HG03064 (cell line): ENCODE data around the gene ZNF652.
A peak's percentile ranks its signal among the peaks of the same experiment; 100 is the strongest.
"Not testable (repeated sequence)": the region's sequence is repeated elsewhere in the genome, so short reads cannot be mapped to it uniquely, and the experiment has no call there.

Source experiments
- ATAC-seq: cut with Tn5 transposase; IDR thresholded peaks from one replicate; pipeline ENCODE4 v1.9.1; 2021; ENCODE audit warnings: low read depth; ENCODE audit not compliant: unreplicated experiment

Gene ZNF652

GRCh38 chr17:49361902-49362722, at the start of gene ZNF652:
Gene ZNF652, minus strand, starts transcription at chr17:49362250. Its CDS starts 44,525 bp downstream, at chr17:49317725.
- ATAC-seq, result peak; percentile 47

DNA sequence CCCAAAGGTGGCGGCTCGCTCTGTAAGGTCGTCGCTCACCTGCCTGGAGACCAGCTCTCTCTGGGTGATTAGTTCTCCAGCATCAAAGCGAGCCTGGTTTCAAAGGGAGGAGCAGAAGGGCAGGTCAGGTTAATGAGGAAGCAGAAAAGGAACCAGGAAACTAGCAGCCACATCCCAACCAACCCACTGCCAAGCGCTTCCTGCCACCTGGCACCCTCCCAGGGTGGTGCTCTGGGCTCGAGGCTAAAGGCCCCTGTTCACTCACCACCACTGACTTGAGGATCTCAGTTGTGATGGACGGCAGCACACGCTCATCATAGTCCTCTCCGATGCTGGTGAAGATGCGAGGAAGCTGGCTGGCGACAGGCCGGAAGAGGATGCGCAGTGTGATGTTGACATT, 47.0 kb upstream of the ZNF652 start:
- ATAC-seq, result no peak

GRCh38 chr17:49407981-49408501, 46.0 kb upstream of the ZNF652 start:
- no peak for ATAC-seq

GRCh38 chr17:49407086-49407485, 45.0 kb upstream of the ZNF652 start:
- no peak for ATAC-seq

- no peak for ATAC-seq
These were observed 44.5 kb upstream of the ZNF652 start for GRCh38 chr17:49406421-49407061.

- ATAC-seq, result no peak
These were observed 42.9 kb upstream of the ZNF652 start for GRCh38 chr17:49404906-49405305.

DNA sequence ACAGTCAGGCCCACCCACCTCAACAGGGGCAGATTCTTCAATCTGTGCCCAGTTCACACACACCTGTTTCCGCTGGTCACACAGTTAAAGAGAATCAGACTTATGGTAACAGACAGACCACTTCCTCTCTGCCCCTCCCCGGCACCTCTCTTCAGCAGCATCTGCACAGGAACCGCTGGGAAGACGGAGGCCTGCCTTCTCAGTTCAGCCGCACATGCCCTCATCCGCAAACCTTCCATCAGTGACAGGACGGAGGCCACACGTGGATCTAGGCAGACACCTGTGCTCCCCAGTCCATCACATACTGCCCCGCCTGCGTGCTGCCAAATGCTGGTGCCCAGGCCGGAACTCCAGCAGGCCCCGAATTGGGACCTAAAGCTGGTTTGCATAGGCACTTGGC, 42.3 kb upstream of the ZNF652 start:
- no peak for ATAC-seq

DNA sequence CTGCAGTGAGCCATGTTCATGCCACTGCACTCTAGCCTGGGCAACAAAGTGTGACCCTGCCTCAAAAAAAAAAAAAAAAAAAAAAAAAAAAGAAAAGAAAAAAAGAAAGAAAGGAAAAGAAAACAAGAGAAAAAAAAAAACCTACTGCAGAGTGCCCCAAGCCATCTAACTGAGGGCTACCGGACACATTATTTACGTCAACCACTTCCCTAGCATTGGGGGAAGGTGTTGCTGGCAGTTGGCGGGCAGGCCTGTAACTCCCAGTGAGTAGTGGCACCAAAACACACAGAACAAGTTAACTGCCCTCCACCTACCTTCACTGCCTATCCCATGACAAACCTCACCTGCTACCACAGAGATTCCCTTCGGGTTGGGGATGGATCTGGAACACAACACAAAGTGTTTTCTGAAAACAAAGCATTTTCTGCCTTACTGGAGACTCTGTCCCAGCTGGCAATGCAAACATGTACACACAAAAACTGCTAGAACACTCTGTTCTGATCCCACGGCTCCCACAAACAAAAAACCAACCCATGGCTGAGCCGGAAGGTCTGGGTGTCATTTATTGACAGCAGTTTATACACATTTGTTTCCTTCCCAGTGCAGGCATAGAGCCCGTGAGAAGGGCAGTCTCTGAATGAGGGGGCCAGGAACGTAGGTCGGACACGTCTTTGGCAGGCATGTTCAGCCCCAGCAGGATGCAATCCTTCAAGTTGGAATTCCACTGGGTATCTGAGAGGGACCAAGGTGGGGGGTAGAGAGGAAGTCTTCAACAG, 41.7 kb upstream of the ZNF652 start:
- ATAC-seq, result no peak

DNA sequence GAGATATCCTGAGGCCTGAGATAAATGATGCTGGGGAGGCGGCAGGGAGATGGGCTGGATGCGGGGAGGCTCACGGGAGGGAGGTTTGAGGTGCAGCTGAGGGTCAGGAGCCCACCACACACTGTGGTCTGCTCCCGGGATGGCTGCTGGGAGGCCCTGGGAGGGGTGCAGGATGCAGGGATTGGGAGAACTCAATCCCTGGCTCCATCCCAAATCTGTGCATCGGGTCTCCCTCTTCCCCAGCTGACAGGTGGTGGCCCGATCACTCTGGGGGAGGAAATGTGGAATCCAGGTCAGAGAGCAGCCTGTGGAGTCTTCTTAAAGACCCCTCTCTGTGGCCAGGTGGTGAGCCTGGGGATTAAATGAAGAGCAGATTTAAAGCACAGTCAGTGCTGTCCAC, 40.7 kb upstream of the ZNF652 start:
- no peak for ATAC-seq

DNA sequence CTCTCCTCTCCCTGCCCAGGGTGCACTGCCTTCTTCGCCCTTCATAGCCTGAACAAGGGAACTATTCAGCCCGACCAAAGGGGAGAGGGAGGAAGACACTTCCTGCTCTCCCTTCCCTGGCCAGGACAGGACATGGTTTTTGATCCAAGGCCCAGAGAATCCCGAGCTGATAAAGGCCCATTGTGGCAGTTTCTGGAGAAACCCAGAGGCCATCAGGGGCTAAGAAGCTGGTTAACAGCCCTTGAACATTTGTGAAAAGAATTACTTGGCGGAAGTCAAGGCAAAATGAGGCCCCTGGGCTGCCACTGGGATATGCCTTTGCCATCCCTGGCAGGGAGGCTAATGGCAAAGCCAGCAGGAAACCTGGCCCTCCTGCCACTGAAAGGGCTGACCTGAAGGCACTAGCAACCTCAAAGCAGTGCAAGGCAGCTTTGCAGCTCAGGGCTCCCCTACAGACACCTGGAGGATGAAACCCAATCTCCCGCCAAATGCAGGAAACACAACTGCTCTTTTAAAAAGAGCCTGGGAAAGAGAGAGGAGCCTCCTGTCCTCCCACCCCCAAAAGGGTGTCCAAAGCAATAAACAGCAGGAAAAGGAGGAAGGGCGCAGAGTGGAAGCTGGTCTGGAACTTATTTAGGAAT, 40.0 kb upstream of the ZNF652 start:
- no peak for ATAC-seq

DNA sequence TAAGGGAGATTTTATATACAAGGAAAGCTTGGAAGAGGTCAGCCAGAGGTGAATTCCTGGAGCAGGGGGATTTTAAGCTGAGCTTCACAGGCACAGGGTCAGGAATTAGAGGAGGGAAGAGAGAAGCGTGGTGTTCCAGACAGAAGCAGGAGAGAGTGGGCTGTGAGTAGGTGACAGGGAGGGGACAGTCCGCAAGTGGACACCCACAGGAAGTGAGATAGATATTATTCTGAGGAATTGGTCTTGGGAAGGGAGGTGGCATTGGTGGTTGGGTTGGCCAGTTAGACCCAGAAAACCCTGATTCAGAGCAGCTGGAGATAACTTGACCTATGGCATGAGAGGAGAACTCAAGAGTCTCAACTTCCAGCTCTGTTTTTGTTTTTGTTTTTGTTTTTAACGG, 37.9 kb upstream of the ZNF652 start:
- no peak for ATAC-seq

DNA sequence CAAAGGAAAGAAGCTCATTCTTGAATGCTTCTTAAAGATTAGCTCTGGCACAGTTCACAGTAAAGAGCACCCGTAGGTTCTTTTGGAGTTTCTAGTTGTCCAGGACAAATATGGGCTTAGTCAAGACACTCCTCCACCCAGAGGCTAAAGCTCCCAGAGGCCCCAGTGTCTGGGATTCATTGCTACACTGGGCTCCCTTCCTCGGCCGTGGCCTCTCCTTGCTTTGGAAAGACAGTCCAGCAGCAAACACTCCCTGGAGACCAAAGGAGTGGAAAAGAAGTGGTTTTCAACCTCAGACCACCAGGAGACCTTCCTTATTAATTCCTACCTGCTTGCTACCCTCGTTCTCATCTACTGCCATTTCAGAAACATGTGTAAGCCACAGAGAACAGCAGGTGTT, 35.5 kb upstream of the ZNF652 start:
- no peak for ATAC-seq

GRCh38 chr17:49393491-49394255, 31.6 kb upstream of the ZNF652 start:
- no peak for ATAC-seq

DNA sequence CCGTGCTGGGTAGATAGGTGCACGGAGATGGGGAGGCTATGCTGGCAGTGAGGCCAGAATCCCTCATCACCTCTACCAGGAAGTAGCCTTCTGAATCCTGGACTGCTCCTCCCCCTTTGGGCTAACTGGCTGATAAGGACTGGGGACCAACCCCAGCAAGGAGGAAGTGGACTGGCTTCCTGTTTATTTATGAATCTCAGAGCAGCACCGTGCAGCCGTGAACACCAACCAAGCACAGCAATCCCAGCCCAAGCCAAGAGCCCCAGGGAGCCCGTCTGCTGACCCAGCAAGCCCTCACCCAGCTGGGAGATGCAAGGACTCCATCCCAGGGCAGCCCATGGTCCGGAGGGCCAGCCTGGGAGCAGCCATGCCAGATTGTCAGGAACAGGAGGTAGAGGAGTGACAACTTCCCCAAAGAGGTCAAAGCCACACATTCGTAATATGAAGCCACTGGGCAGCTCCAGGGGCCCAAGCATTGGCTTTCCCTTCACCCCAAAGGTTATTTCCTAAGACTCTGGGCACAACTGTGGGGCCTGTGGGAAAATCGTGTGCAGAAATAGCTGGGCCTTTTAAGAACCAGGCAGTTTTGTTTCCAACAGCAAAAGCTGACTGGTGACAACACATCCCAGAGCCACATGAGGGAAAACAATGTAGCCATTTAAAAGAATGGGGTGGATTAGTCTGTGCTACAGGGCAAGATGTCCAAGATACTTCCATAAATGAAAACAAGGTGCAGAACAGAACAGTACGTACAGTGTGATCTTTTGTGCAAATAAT, 28.7 kb upstream of the ZNF652 start:
- ATAC-seq, result no peak

DNA sequence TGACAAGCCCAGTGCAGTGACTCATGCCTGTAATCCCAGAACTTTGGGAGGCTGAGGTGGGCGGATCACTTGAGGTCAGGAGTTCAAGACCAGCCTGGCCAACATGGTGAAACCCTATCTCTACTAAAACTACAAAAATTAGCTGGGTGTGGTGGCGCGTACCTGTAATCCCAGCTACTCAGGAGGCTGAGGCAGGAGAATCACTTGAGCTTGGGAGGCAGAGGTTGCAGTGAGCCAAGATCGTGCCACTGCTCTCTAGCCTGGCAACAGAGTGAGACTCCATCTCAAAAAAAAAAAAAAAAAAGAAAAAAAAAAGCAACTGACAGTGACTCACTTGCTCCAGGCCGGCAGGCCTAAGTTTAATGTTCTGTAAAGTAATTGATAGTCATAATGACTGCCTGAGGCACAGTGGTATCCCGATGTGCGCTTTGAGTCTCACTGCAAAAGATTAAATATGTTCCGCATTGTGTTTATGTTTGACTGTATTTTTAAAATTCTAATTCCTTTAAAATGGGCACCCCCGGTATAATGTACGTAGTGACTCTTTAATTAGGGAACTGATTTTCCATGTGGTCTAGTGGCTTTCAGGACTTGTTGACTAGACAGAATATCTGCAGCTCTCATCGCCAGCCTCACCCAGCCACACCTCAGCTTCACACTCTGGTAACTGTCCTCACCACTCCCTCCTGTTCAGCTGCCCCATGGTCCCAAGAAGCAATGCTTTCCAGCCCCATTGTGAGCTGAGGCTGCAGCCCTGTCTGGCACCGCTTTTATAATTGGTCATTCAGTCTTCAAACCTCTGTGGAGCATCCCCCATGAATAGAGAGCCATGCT, 27.7 kb upstream of the ZNF652 start:
- ATAC-seq, result not testable (repeated sequence)

DNA sequence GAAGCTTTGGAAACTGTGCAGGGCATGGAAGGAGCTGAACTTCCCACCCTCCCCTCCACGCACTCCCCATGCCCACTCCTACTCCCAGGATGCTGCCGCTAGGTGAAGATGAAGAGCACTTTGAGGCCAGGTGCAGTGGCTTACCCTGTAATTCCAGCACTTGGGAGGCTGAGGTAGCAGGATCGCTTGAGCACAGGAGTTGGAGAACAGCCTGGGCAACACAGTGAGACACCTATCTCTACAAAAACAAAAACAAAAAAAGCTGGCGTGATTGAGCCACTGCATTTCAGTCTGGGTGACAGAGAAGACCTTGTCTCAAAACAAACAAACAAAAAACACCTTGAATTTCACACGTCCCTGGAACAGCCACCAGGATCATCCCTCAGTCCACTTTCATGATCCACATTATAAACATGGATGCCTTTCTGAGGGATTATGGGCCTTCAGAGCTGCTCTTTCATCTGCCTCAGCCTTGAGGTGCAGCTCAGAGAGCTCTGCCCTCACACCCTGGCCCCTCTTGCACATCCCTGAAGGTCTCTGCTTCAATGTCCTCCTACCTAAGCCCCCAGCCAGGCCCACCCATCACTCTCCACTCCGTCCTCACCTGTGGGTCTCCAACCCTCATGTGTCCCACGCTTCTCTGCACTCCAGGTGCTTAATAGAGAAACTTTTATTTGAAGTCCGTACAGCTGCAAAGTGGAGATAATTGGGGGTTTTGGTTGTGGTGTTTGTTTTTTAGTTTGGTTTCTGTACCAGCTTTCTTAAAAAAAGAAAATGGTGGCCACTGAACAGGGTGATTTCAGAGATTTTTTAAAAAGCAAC, 26.9 kb upstream of the ZNF652 start:
- ATAC-seq, result no peak

GRCh38 chr17:49388290-49388640, 26.2 kb upstream of the ZNF652 start:
- no peak for ATAC-seq
